GM23338 (cell line): ENCODE measurements around the gene HTRA2.

Source experiments
- CREB1 ChIP-seq: fragments of 250-450 bp; sonication (Bioruptor Pico); IDR thresholded peaks from 2 replicates; pipeline ENCODE4 v1.5.0; 2020; ENCODE audit warnings: low read depth, mild to moderate bottlenecking, moderate library complexity
- EZH2 ChIP-seq: fragments of 200-600 bp; sonication (generic); IDR thresholded peaks from one replicate; pipeline ENCODE4 v1.8.0; 2017; ENCODE audit warnings: antibody characterized with exemption, mild to moderate bottlenecking, low read depth; ENCODE audit not compliant: unreplicated experiment
- POLR2AphosphoS5 ChIP-seq: IDR thresholded peaks from 2 replicates; pipeline ENCODE4 v1.6.1; 2016; ENCODE audit warnings: antibody characterized with exemption, low read depth
- REST ChIP-seq: IDR thresholded peaks from one replicate; pipeline ENCODE4 v1.6.1; 2018; ENCODE audit warnings: antibody characterized with exemption; ENCODE audit not compliant: unreplicated experiment
- STAT1 ChIP-seq: IDR thresholded peaks from one replicate; pipeline ENCODE4 v1.6.1; 2016; ENCODE audit warnings: antibody characterized with exemption; ENCODE audit not compliant: unreplicated experiment
- ZNF114 ChIP-seq: fragments of 250-450 bp; sonication (Bioruptor Pico); IDR thresholded peaks from 2 replicates; pipeline ENCODE4 v1.5.0; 2020; ENCODE audit warnings: mild to moderate bottlenecking, moderate library complexity
- TF ChIP-seq, protein P1 (sequence below), 2 experiments: fragments of 200-600 bp in 1 of 2; sonication (generic) in 1 of 2; conservative IDR thresholded peaks; 2 replicates each; pipeline versions ENCODE4 v1.5.1 to v1.6.1; 2016 to 2017; ENCODE audit warnings: antibody characterized with exemption in 2 of 2, low read depth in 2 of 2, mild to moderate bottlenecking in 2 of 2, moderate library complexity in 1 of 2

GRCh38 chr2:74531666-74532065 lies 1.9 kb downstream of the HTRA2 start:
- TF ChIP-seq STAT1 (no peak), CREB1 (CRISPR knock-in tag) (no peak), EZH2 (no peak), POLR2AphosphoS5 (no peak), REST (no peak), ZNF114 (CRISPR knock-in tag) (no peak)
- TF ChIP-seq, protein P1, sequence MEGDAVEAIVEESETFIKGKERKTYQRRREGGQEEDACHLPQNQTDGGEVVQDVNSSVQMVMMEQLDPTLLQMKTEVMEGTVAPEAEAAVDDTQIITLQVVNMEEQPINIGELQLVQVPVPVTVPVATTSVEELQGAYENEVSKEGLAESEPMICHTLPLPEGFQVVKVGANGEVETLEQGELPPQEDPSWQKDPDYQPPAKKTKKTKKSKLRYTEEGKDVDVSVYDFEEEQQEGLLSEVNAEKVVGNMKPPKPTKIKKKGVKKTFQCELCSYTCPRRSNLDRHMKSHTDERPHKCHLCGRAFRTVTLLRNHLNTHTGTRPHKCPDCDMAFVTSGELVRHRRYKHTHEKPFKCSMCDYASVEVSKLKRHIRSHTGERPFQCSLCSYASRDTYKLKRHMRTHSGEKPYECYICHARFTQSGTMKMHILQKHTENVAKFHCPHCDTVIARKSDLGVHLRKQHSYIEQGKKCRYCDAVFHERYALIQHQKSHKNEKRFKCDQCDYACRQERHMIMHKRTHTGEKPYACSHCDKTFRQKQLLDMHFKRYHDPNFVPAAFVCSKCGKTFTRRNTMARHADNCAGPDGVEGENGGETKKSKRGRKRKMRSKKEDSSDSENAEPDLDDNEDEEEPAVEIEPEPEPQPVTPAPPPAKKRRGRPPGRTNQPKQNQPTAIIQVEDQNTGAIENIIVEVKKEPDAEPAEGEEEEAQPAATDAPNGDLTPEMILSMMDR (conservative IDR thresholded peaks at IDR 0.05; ENCODE audit: low read depth in 2 of 2), result no peak
